Fibroblast of lung (primary cell): Measurements from ENCODE around the gene METTL25. TPM values are rescaled to one million over a fixed set of nuclear protein-coding genes. Genes with fewer than 3 reads are reported as not detected.

Experiments
- DNase-seq, 2 donors: peaks; one replicate each; pipeline versions ENCODE4 v3.0.0 to v3.0.0-alpha.2; 2010; ENCODE audit warnings: low read depth in 2 of 2
- H2AFZ ChIP-seq: 2 replicates; pipeline ENCODE4 v1.5.1; 2012; ENCODE audit warnings: low read length, control low read depth, inconsistent platforms
- H3K27ac ChIP-seq: 2 replicates; pipeline ENCODE4 v1.5.1; 2011; ENCODE audit warnings: low read length, control low read depth; ENCODE audit not compliant: insufficient read depth
- H3K27me3 ChIP-seq: 2 replicates; pipeline ENCODE4 v1.5.1; 2011; ENCODE audit warnings: mild to moderate bottlenecking, low read length; ENCODE audit not compliant: control insufficient read depth, insufficient read depth
- H3K36me3 ChIP-seq: 2 replicates; pipeline ENCODE4 v1.5.1; 2011; ENCODE audit warnings: low read length; ENCODE audit not compliant: control insufficient read depth, insufficient read depth
- H3K4me1 ChIP-seq: 2 replicates; pipeline ENCODE4 v1.5.1; 2011; ENCODE audit warnings: low read length; ENCODE audit not compliant: control insufficient read depth, insufficient read depth; ENCODE audit errors: extremely low read depth
- H3K4me2 ChIP-seq: 2 replicates; pipeline ENCODE4 v1.5.1; 2011; ENCODE audit warnings: low read length, control low read depth; ENCODE audit not compliant: insufficient read depth; ENCODE audit errors: extremely low read depth
- H3K4me3 ChIP-seq, 4 experiments: fragments of 200-600 bp in 1 of 4; sonication (generic) in 1 of 4; replicated peaks in 1 of 4; 2 replicates each; pipeline ENCODE4 v1.5.1; 2011 to 2016; ENCODE audit warnings: low read length in 4 of 4, low read depth in 3 of 4, mild to moderate bottlenecking in 3 of 4, control low read depth in 2 of 4, inconsistent platforms in 1 of 4, mixed read lengths in 1 of 4; ENCODE audit not compliant: insufficient read depth in 1 of 4; ENCODE audit errors: control extremely low read depth in 1 of 4
- H3K79me2 ChIP-seq: 2 replicates; pipeline ENCODE4 v1.5.1; 2012; ENCODE audit warnings: mild to moderate bottlenecking, low read length, inconsistent platforms; ENCODE audit not compliant: control insufficient read depth, insufficient read depth
- H3K9ac ChIP-seq: 2 replicates; pipeline ENCODE4 v1.5.1; 2011; ENCODE audit warnings: mild to moderate bottlenecking, low read length, control low read depth; ENCODE audit not compliant: insufficient read depth
- H3K9me3 ChIP-seq: 2 replicates; pipeline ENCODE4 v1.5.1; 2012; ENCODE audit warnings: low read depth, low read length; ENCODE audit not compliant: control insufficient read depth, insufficient read depth
- H4K20me1 ChIP-seq: 2 replicates; pipeline ENCODE4 v1.5.1; 2011; ENCODE audit warnings: low read length; ENCODE audit not compliant: control insufficient read depth, insufficient read depth; ENCODE audit errors: extremely low read depth
- CTCF ChIP-seq, 2 donors: IDR thresholded peaks in 1 of 2; conservative IDR thresholded peaks in 1 of 2; 1 replicate in 1 of 2; 2 replicates in 1 of 2; pipeline ENCODE4 v1.5.1; 2011 to 2012; ENCODE audit warnings: low read length in 2 of 2, control low read depth in 1 of 2, inconsistent platforms in 1 of 2, low read depth in 1 of 2, mild to moderate bottlenecking in 1 of 2
- EZH2 ChIP-seq: IDR thresholded peaks from 2 replicates; pipeline ENCODE4 v1.5.1; 2012; ENCODE audit warnings: low read length, control low read depth, mild to moderate bottlenecking; ENCODE audit errors: missing control alignments
- polyA plus RNA-seq, 2 donors: library from polyadenylated mRNA; depleted of rRNA in 1 of 2; stranded (reverse) in 1 of 2; unstranded in 1 of 2; fragments of >200 nt; gene quantifications; 2 replicates each; pipeline ENCODE4 v1.2.1, GENCODE V29; 2011 to 2012; ENCODE audit warnings: missing spikeins in 1 of 2
- total RNA-seq: library from RNA; depleted of rRNA; stranded (reverse); fragments of >200 nt; gene quantifications from 2 replicates; pipeline ENCODE4 v1.2.1, GENCODE V29; 2014

Gene METTL25
- total and polyA plus RNA-seq, 2 donors (not counting 1 experiment from before 2014, with no cell fraction given) = 4.2 to 6.9 TPM

GRCh38 chr12:82351390-82351789, 6.9 kb upstream of the METTL25 start:
- H3K9ac ChIP-seq = no peak overlapping the region
- no peak overlapping the region for H3K4me2 ChIP-seq
- no peak overlapping the region for H3K27ac ChIP-seq
- no peak overlapping the region for H3K4me3 ChIP-seq
- H3K4me1 ChIP-seq = no peaks in the 10 kb centered on the region
- no peaks in the 10 kb centered on the region for H3K36me3 ChIP-seq
- no peaks in the 10 kb centered on the region for H4K20me1 ChIP-seq
- no peak overlapping the region for H2AFZ ChIP-seq
- H3K9me3 ChIP-seq = no peaks in the 10 kb centered on the region
- no peaks in the 10 kb centered on the region for H3K27me3 ChIP-seq
- DNase-seq = no peak
- H3K79me2 ChIP-seq = peaks cover 5% of the 10 kb centered on the region
- TF ChIP-seq CTCF (conservative IDR thresholded peaks at IDR 0.05 in 1 of 2, IDR thresholded peaks at IDR 0.05 in 1 of 2; ENCODE audit: low read depth in 1 of 2, low read length in 2 of 2) = no peak
- TF ChIP-seq EZH2 = no peak

GRCh38 chr12:82357340-82357739, 989 bp upstream of the METTL25 start:
- Histone ChIP-seq H3K4me3 (peak overlapping the region; percentile 84 to 100 (median 98)), H3K4me2 (peak overlapping the region; percentile 87), H3K36me3 (no peaks in the 10 kb centered on the region), H3K27ac (peak overlapping the region; percentile 98), H3K9ac (peak overlapping the region; percentile 91), H3K79me2 (peaks cover 20% of the 10 kb centered on the region), H4K20me1 (no peaks in the 10 kb centered on the region), H2AFZ (no peak overlapping the region), H3K27me3 (no peaks in the 10 kb centered on the region), H3K9me3 (no peaks in the 10 kb centered on the region), H3K4me1 (peaks cover 3% of the 10 kb centered on the region)
- no peak for DNase-seq
- TF ChIP-seq EZH2 = no peak
- no peak for TF ChIP-seq CTCF (conservative IDR thresholded peaks at IDR 0.05 in 1 of 2, IDR thresholded peaks at IDR 0.05 in 1 of 2; ENCODE audit: low read depth in 1 of 2, low read length in 2 of 2)

GRCh38 chr12:82357845-82358199, 507 bp upstream of the METTL25 start:
- H3K4me3 ChIP-seq = peak overlapping the region; percentile 84 to 100 (median 98)
- no peaks in the 10 kb centered on the region for H4K20me1 ChIP-seq
- H3K36me3 ChIP-seq = no peaks in the 10 kb centered on the region
- TF ChIP-seq CTCF (conservative IDR thresholded peaks at IDR 0.05 in 1 of 2, IDR thresholded peaks at IDR 0.05 in 1 of 2; ENCODE audit: low read depth in 1 of 2, low read length in 2 of 2) = no peak
- TF ChIP-seq EZH2 = no peak
- peak overlapping the region; percentile 98 for H3K27ac ChIP-seq
- peak overlapping the region; percentile 90 for H2AFZ ChIP-seq
- H3K79me2 ChIP-seq = peaks cover 20% of the 10 kb centered on the region
- H3K4me2 ChIP-seq = peak overlapping the region; percentile 87
- no peaks in the 10 kb centered on the region for H3K27me3 ChIP-seq
- H3K4me1 ChIP-seq = peaks cover 3% of the 10 kb centered on the region
- peak in 1 of 2 donors; percentile 2 for DNase-seq
- no peaks in the 10 kb centered on the region for H3K9me3 ChIP-seq
- peak overlapping the region; percentile 91 for H3K9ac ChIP-seq
